ENCODE measurements around the gene COX6A1.

COX6A1 gene

DNA sequence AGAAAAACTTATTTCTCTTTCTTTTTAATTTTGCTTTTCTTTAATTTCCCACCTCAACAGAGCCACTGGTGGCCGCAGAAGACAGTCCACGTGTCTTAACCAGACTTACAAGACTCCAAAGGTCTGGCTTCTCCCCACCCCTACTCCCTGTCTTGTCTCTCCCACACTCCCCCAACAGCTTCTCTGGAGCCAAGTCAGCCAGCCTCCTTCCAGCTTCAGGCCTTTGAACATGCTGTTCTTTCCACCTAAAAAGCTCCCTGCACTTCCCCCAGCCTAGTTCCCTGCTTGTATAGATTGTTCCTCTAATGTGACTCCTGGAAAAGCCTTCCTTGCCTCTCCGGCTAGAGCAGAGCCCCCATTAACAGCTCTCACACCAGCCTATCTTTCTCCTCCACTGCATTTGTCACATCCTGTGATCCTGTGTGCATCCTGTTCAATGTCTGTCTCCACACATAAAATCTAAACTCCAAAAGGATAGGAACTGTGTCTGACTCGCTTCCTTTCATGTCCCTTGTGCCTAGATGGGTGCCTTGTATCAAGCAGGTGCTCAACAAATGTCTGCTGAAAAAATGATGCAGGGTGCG lies 50.2 kb downstream of the COX6A1 start:
- DNase-seq (ENCODE audit: extremely low spot score, insufficient read length, low read depth), result no peak

DNA sequence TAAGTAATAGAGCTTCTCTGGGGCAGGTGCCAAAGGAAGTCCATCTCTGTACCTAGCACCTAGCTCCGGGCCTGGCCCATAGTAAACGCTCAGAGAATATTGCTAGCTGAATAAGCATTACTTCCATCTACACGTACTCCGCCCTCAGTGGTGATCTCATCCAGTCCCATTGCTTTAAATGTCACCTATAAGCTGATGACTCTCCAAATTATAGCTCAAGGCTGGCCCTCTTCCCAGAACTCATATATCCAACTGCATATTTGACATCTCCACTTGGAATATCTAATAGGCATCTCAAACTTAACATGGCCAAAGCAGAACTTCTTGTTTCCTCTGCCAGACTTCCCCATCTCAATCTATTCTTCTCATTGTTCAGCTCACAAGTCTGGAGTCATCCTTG lies 51.1 kb downstream of the COX6A1 start:
- FAIRE-seq (no peak), DNase-seq (ENCODE audit: extremely low spot score, insufficient read length, low read depth) (no peak)

More for the DNA sequence above, 50.2 kb downstream of the COX6A1 start:
- no peak for FAIRE-seq

DNA sequence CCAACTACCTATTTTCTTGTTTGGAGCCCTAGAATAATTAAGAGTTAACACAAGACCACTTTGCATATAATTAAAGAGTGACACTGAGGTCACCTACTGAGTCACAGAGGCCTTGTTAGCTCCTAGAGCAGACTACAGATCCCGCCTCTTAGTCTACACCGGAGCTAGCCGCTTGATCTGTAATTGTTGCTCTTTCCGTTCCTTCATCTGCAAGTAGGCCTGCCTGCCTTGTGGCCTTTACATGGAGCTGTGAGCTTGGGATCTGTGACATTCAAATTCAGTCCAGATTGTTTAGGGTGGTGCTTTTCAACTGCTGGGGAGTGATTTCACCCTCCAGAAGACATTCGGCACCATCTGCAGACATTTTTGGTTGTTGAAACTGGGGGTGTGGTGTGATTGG lies 52.4 kb downstream of the COX6A1 start:
- FAIRE-seq (no peak), DNase-seq (ENCODE audit: extremely low spot score, insufficient read length, low read depth) (no peak)
